HG03457 (cell line): ENCODE data around the gene BTG1.

Source experiments
- ATAC-seq: cut with Tn5 transposase; IDR thresholded peaks from one replicate; pipeline ENCODE4 v1.9.1; 2021; ENCODE audit warnings: moderate number of reproducible peaks; ENCODE audit not compliant: unreplicated experiment

The BTG1 gene

DNA sequence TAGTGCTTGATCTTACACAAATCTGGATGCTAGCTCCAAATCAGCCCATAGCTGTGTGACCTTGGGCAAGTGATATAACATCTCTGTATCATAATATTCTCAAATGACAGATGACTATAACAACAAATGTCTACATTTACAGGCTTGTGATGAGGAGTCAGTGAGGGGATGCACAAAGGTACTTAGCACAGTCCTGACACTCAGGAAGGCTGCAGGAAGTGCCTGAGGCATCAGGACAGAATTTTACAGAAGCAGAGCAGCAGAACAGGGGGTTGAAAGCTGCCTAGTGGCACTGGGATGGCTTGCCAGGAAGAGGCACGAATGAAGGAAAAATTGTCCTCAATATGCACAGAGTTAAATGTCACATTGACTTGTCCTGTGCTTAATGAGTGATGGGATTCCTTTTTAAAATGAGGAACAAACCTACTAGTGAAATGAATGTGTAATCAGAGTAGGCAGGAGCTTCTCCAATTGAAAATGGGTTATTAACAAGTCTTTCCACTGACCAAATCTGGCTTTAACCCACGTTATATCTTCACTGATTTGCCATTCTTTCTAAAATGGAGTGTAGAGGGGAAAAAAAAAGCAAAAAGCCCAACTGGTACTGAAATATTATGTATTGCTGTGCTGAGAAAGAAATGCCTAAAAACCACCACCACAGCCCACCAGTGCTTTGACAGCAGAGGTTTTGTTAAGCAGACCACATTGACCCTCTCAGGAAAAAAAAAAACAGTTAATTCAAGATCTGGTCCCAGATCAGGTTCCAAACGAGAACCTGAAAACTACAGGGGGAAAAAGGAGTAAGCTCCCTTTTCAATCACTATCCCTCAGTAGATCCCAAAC is 11.6 kb downstream of the BTG1 start:
- no peak for ATAC-seq

DNA sequence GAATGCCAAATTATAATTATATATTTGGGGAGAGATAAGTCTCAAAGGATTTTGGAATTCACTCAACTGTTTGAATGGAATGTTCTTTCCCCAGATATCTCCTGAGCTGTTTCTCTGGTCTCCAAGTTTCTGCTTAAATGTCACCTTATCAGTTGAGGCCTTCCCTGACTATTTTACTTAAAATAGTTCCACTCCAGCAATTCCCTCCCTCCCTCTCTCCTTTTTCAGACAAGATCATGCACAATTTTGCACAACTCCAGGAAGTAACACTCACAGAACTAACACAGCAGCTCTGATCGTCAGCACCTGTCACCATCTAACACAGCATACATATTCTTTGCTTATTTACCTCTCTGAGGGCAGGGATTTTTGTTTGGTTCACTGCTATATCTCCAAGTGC is 12.5 kb downstream of the BTG1 start:
- ATAC-seq = no peak

DNA sequence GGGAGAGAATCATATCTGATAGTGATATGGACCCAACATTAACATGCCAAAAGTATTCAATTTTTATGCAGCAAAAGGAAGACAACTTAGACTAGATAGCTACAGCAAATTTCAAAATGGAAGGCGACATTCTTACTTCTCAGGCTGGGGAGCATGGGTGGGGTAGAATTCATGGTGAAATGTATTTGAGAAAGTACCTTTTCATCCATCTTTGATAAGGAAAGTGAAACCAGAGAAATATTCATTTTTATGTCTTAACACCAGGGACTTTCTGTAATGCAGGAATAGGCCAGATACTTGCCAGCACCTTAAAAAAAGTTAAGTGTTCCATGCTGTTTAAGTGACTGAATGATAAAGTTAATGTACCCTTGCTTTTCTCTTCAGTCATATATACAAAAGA is 13.4 kb downstream of the BTG1 start:
- no peak for ATAC-seq

DNA sequence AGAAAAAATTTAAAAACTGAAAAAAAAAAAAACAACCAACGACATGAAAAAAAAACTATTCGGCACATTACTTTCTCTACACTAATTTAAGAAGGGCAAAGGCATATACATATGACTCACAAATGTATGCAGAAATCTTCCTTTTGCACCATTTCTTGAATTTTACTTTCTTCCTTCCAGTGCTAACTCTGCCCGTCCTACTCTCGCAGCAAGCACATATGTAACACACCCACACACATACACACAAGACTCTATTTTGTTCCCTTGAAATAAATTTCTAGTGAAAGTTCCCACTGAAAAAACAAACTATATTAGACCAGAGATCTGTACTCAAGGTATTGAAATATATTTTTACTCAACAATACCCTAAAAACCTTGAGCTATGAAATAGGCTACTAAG is 14.6 kb downstream of the BTG1 start:
- ATAC-seq = no peak

DNA sequence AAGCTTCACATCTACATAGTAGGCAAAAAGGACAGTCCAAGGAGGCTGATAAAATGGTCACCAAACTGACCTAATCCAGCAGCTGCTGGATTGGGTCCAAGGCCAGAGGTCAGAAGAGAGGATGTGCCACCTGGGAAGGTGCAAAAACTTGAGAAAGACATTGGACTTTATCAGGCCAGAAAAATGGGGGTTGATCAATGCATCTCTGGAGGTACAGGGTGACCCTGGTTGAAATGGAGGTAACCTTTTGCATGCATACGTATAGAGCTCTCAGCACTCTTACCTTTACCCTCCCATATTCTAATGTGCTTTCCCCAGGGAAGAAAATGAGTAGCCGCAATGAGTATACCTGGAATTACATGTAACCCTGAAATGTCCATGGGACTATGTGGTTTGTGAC is 16.0 kb downstream of the BTG1 start:
- ATAC-seq = no peak

DNA sequence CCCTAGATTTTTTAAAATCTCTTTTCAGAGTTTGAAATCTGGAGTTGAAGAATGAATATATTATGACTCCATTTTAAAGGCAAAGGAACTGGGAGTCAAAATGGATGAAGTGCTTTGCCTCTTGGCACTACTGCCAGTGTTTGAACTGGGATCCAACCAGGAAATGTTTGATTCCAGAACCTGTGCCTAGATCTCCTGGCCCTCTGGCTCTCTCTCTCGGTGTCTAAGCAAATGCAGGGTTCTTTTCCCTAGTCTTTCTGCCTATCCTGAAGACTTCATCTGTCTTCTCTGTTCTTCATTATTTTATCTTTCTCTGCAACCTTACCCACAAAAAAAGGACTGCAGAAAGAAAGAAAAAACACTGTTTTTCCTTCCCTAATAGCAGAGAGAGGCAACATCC is 17.0 kb downstream of the BTG1 start:
- ATAC-seq = no peak

DNA sequence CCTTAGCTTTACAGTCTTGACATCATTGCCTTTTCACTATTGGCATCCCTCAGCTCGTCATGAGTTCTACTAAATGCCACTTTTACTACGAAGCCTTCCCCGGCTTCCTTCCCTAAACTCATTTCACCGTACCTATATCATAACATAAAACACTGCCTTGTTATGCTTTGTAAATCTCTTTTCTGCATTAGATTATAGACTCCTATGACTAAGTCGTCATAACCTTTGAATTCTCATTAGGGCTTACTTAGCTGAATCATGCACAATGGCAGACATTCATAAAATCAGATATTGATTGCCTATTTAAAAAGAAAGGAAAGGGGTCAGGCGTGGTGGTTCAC is 21.0 kb downstream of the BTG1 start:
- ATAC-seq = no peak

DNA sequence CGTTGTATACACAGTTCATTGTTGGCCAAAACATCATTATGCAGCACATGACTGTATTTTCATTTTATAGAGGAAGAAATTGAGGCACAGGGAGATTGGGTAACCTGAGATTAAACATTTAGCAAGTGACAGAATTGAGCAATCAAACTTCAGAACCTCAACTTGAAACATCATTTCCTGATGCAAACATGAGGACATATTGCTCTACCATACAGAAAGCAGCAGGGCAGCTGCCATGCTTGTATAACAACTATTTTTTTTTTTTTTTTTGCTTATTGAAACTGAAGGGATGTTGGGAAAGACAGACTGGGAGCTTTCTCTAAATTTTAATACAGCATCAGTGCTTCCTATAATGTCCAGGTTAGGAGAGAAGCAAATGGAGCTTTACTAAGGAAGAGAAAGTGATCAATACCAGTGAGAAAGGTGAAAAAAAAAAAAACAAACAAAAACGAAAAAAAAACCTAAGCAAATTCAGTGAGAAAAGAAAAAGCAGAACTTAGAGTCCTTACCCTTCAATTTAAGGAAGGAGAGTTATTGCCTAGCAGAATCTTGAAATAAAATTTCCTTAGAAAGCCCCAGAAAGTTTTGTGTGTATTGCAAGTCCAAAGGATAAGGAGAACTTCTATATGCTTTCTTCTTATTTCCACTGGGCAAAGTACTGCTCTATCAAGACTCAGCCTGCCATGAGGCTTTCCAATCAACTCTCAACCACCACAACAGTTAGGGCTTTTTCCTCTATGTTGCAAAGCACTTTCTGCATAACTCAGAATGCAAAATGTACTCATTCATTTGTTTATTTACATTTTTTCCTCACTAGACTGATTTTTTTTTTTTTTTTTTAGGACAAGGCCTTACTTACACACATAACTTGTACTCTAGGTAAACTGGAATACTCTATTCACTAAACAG is 21.6 kb downstream of the BTG1 start:
- no peak for ATAC-seq

DNA sequence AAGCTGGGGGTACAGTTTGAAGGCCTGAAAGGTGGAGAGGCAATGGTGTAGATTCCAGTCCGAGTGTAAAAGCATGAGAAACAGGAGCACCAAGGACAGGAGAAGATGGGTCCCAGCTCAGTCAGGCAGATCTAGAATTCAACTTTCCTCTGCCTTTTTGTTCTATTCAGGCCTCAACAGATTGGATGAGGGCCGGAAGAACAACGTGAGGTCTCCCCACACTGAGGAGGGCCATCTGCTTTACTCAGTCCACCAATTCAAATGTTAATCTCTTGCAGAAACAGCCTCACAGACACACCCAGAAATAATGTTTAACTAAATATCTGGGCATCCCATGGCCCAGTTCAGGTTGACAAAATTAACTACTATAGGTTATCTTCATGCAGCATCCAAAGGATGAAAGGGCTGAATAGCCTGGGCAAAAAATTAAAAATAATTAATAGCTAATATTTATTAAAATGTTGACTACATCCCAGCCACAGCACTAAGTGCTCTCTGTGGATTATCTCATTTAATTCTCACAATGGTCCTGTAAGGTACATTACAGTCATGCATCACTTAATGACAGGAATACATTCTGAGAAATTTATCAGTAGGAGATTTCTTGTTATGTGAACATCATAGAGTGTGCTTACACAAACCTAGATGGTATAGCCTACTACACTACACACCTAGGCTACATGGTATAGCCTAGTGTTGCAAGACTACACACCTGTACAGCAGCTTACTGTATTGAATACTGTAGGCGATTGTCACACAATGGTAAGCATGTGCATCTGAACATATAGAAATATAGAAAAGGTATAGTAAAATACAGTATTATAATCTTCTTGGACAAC is 22.5 kb downstream of the BTG1 start:
- ATAC-seq = no peak

DNA sequence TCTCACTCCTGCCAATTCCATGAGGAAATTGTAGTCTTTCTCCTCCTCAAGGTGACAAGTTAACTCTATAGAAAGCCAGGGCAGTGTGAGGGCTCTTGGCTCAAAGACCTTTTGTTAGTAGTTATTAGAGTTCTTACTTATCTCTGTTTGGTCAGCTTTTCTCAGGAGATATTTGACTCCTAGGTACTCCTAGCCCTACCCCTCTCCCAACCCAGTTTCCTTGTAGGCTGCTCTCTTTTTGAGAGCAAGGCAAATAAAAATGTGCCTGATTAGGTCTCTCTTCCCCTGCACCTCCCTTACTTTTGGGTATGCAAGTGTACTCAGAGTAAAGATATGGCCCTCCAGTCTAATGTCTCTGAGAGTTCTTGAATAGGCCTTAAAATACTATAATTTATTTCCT is 23.8 kb downstream of the BTG1 start:
- no peak for ATAC-seq

DNA sequence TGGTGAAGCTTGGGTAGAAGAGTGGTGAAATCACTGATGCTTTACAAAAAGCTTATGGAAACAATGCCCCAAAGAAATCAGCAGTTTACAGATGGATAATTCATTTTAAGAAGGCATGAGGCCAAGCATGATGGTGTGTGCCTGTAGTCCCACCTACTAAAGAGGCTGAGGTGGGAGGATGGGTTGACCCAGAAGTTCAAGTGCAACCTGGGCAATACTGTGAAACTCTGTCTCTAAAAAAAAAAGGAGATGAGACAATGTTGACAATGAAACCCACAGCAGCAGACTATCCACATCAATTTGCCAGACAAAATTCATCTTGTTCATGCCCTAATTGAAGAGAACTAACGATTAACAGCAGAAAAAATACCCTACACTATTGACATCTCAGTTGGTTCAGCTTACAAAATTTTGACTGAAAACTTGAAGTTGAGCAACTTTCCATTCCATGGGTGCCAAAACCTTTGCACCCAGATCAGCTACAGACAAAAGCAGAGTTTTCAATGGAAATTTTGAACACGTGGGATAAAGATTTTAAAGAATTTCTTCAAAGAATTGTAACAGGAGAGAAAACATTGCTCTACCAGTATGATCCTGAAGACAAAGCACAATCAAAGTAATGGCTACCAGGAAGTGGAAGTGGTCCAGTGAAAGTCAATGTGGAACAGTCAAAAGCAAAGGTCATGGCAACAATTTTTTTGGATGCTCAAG is 26.7 kb downstream of the BTG1 start:
- no peak for ATAC-seq

DNA sequence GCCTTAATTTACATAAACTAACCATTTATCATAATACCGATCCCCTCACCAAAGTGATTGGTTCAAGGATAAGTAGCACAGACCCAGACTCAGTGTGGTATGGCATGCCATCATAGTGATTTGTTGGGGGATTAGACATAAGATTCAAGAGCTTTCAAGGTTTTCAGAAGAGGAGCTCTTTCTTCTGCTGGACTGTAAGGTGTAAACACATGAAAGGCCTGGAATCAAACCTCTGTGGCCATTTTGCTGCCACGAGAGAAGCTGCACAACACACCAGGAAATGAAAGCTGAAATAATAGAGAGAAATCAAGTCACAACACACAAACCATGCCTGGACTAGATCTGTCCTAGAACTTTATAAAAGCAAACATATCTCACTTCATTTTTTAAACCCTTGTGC is 30.8 kb downstream of the BTG1 start:
- ATAC-seq = no peak

DNA sequence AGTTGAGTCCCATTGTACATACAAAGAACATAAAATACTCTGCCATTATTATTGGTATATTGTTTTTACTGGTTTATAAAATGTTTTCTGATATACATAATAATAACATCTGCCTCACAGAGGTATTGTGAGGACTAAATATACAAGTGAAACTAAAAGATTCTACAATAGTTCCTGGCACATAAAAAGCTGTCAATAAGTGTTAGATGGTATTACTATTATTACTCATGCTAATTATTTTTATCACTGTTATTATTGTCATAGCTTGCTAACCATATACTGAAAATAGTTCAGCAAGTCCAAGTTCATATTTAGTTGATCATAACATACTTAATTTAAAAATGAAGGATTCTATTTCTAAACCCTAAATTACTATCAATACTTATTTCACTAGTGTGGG is 34.4 kb downstream of the BTG1 start:
- peak; percentile 68 for ATAC-seq

DNA sequence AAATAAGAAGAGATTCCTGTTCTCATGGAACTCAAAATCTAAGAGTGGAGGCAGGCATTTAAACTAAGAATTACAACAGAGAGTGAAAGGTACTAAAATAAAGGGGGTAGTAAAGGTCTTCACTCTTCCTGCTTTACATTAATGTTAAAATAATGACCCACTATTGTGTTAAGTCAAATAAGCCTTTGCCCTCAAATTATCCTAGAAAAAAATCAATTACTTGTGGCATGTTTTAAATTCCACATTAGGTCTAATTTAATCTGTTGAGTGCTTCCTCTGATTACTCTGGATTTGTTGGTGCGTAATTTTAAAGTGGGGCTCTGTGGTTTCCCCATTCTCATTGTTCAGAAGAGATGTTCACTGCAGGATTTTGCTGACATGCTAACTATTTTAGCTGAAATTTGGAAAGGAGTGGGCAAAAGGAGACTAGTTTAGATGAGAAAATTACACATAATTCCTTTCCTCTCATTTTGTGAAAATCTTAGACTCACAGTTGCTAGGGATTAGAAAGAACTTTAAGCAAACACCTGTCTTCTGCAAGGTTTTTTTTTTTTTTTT is 35.5 kb downstream of the BTG1 start:
- no peak for ATAC-seq

DNA sequence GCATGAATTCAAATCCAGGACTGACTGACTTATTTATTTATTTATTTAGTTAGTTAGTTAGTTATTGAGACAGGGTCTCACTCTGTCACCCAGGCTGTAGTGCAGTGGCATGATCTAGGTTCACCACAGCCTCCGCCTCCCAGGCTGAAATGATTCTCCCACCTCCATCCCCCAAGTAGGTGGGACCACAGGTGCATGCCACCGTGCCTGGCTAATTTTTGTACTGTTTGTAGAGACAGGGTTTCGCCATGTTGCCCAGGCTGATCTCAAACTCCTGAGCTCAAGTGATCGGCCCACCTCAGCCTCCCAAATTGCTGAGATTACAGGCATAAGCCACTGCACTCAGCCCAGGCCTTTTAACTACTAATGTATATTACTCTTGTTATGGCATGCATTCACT is 36.0 kb downstream of the BTG1 start:
- no peak for ATAC-seq

DNA sequence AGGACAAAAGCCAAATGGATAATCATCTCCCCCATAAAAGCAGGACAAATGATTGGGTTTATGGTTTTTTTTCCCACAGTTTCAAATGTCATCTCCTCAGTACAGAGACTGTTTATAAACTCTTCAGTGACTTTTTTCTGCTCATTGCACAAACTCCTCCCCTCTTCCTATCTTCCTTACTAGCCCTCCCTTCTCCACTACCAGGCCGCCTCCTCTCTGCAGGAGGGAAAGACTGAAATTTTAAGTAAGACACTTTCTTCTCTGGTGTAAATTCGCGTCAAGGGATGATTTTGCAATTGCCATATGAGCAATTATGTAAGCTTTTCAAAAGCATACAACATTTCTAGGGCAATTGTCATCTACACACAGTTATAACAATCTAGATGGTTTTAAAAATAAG is 37.0 kb downstream of the BTG1 start:
- ATAC-seq = no peak

DNA sequence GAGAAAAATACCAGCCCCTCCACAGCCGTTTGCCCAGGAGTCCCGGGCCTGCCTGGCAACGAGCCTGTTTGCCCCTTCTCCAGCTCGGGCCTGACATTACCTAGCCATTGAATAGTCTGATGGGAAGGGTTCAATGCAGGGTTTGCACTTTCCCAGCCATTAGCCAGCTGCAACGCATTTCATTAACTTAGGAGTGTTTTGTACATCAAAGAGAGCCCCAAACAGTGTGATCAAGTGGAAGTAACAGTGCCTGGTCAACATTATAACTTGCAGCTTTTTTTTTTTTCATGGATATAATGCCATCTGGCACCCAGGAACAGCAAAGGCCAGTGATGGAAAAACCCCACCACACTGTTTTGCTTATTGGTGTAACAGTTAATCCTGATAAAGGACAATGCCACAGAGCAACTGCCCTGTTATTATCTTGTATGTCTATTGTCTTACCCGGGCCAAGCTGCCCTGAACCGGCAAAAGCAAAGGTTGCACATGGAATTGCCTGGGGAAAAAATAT is 38.0 kb downstream of the BTG1 start:
- ATAC-seq = no peak

DNA sequence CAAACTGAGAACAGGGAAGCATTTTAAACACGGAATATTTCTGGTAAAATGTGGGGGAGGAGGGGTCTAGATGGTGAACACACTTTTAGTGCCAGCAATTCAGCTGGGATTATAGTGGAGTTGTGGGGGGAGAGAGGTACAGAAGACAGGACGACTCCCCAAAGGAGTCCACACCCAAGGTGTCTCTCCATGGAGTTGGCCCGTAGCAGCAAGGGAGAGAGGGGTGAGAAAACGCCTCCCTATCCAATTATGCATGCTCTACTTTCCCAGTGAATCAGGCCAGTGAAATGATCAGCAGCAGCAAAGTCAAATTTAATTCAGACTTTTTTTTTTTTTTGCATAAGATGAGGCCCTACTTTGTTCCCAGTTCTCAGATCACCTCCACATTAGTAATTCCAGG is 38.6 kb downstream of the BTG1 start:
- ATAC-seq = no peak

DNA sequence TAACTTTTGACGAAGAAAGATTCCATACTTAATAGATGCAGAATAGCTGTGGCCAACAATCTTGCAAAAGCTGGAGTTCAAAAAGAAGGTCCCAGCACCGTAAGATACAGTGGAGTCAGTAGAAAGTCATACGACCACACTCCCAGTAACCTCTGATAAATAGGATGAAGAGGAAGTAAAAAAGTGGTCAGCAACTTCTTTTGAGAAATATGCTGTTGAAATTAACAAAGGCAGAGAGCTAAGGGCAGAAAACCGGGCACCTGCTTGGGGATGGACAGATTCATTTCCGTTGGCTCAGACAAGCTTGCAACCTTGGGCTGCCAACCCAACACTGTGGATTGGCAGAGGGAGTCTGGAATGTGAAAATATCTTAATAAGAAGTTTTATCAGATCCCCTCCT is 40.0 kb downstream of the BTG1 start:
- ATAC-seq = no peak

DNA sequence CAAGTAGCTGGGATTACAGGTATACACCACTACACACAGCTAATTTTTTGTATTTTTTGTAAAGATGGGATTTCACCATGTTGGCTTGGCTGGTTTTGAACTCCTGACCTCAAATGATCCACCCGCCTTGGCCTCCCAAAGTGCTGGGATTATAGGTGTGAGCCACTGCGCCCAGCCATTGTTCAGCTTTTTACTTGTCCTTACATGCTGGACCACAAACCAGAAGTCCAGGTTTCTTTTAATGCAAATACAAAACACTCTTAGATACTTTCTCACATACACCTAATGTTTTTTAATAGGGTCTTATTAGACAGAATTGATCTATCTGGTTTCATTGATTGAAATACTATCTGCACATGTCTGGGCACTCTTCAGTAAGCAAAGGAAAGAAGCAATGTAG is 40.5 kb downstream of the BTG1 start:
- no peak for ATAC-seq
